SK-N-SH treated with all-trans-retinoic acid at 6 μM for 48 hours (cell line): ENCODE results near the gene CSK.

ENCODE experiments used
- ATAC-seq: fragments of 200-7000 bp; cut with Tn5 transposase; 3 replicates; pipeline ENCODE4 v1.9.1; 2020; ENCODE audit warnings: mild to moderate bottlenecking, moderate library complexity
- ARNTL ChIP-seq: fragments of 450-650 bp; formaldehyde crosslinking; IDR thresholded peaks from 2 replicates; pipeline ENCODE4 v1.5.0; 2020; ENCODE audit warnings: low read depth, mild to moderate bottlenecking, moderate library complexity, borderline replicate concordance
- BACH2 ChIP-seq: fragments of 250-450 bp; sonication (Bioruptor Pico); IDR thresholded peaks from 2 replicates; pipeline ENCODE4 v1.9.0; 2021; ENCODE audit warnings: mild to moderate bottlenecking, borderline replicate concordance
- CREB5 ChIP-seq: fragments of 250-450 bp; sonication (Bioruptor Pico); IDR thresholded peaks from 2 replicates; pipeline ENCODE4 v1.5.1; 2020; ENCODE audit warnings: low read depth, mild to moderate bottlenecking, moderate library complexity
- CSDC2 ChIP-seq: fragments of 250-450 bp; sonication (Bioruptor Pico); IDR thresholded peaks from 2 replicates; pipeline ENCODE4 v1.5.0; 2020; ENCODE audit warnings: mild to moderate bottlenecking, moderate library complexity
- CSRNP3 ChIP-seq: fragments of 250-450 bp; sonication (Bioruptor Pico); IDR thresholded peaks from 2 replicates; pipeline ENCODE4 v1.5.1; 2021; ENCODE audit warnings: mild to moderate bottlenecking, moderate library complexity
- ESRRG ChIP-seq: fragments of 250-450 bp; sonication (Bioruptor Pico); IDR thresholded peaks from 2 replicates; pipeline ENCODE4 v1.6.1; 2021; ENCODE audit warnings: mild to moderate bottlenecking
- GLIS3 ChIP-seq: fragments of 250-450 bp; sonication (Bioruptor Pico); IDR thresholded peaks from 2 replicates; pipeline ENCODE4 v1.5.0; 2020; ENCODE audit warnings: mild to moderate bottlenecking, moderate library complexity
- ISL1 ChIP-seq: fragments of 250-450 bp; sonication (Bioruptor Pico); IDR thresholded peaks from 2 replicates; pipeline ENCODE4 v2.1.2; 2022; ENCODE audit warnings: mild to moderate bottlenecking, moderate library complexity
- OSR1 ChIP-seq: fragments of 250-450 bp; sonication (Bioruptor Pico); IDR thresholded peaks from 2 replicates; pipeline ENCODE4 v1.8.0; 2022; ENCODE audit warnings: moderate library complexity, mild to moderate bottlenecking, inconsistent platforms
- PATZ1 ChIP-seq: fragments of 250-450 bp; sonication (Bioruptor Pico); IDR thresholded peaks from 2 replicates; pipeline ENCODE4 v1.8.0; 2020; ENCODE audit warnings: mild to moderate bottlenecking, moderate library complexity, borderline replicate concordance
- POU6F1 ChIP-seq: fragments of 250-450 bp; sonication (Bioruptor Pico); IDR thresholded peaks from 2 replicates; pipeline ENCODE4 v1.8.0; 2021; ENCODE audit warnings: low read depth, mild to moderate bottlenecking, moderate library complexity, borderline replicate concordance
- PPARA ChIP-seq: fragments of 250-450 bp; sonication (Bioruptor Pico); IDR thresholded peaks from 2 replicates; pipeline ENCODE4 v1.5.0; 2020; ENCODE audit warnings: mild to moderate bottlenecking, borderline replicate concordance
- RARB ChIP-seq: fragments of 250-450 bp; sonication (Bioruptor Pico); IDR thresholded peaks from 2 replicates; pipeline ENCODE4 v1.8.0; 2021; ENCODE audit warnings: mild to moderate bottlenecking, moderate library complexity
- SNAI2 ChIP-seq: fragments of 250-450 bp; sonication (Bioruptor Pico); IDR thresholded peaks from 2 replicates; pipeline ENCODE4 v1.5.0; 2020; ENCODE audit warnings: mild to moderate bottlenecking, moderate library complexity
- TCF4 ChIP-seq: fragments of 250-450 bp; sonication (Bioruptor Pico); IDR thresholded peaks from 2 replicates; pipeline ENCODE4 v1.8.0; 2021; ENCODE audit warnings: mild to moderate bottlenecking, moderate library complexity, borderline replicate concordance
- TOX ChIP-seq: fragments of 250-450 bp; sonication (Bioruptor Pico); IDR thresholded peaks from 2 replicates; pipeline ENCODE4 v1.8.0; 2021; ENCODE audit warnings: mild to moderate bottlenecking, moderate library complexity, borderline replicate concordance
- TSHZ2 ChIP-seq: fragments of 250-450 bp; sonication (Bioruptor Pico); IDR thresholded peaks from 2 replicates; pipeline ENCODE4 v1.5.0; 2020; ENCODE audit warnings: mild to moderate bottlenecking, moderate library complexity
- ZC3H10 ChIP-seq: fragments of 250-450 bp; sonication (Bioruptor Pico); IDR thresholded peaks from 2 replicates; pipeline ENCODE4 v1.5.1; 2021; ENCODE audit warnings: mild to moderate bottlenecking, moderate library complexity
- ZFP3 ChIP-seq: fragments of 250-450 bp; sonication (Bioruptor Pico); IDR thresholded peaks from 2 replicates; pipeline ENCODE4 v1.5.0; 2020; ENCODE audit warnings: mild to moderate bottlenecking, moderate library complexity
- ZFP30 ChIP-seq: fragments of 450-650 bp; formaldehyde crosslinking; IDR thresholded peaks from 2 replicates; pipeline ENCODE4 v1.5.0; 2022; ENCODE audit warnings: mild to moderate bottlenecking, moderate library complexity
- ZNF565 ChIP-seq: fragments of 450-650 bp; formaldehyde crosslinking; conservative IDR thresholded peaks from 2 replicates; pipeline ENCODE4 v1.5.0; 2020; ENCODE audit warnings: low read depth, mild to moderate bottlenecking, moderate library complexity
- ZNF70 ChIP-seq: fragments of 450-650 bp; formaldehyde crosslinking; IDR thresholded peaks from 2 replicates; pipeline ENCODE4 v1.5.0; 2020; ENCODE audit warnings: mild to moderate bottlenecking, moderate library complexity
- ZNF8 ChIP-seq: fragments of 450-650 bp; formaldehyde crosslinking; IDR thresholded peaks from 2 replicates; pipeline ENCODE4 v1.5.0; 2020; ENCODE audit warnings: mild to moderate bottlenecking, moderate library complexity

CSK gene

GRCh38 chr15:74808840-74809229 lies 27.0 kb downstream of the CSK start:
- peak; percentile 19 for ATAC-seq
- no peak for TF ChIP-seq CSRNP3 (CRISPR knock-in tag)
- no peak for TF ChIP-seq TCF4
- TF ChIP-seq TSHZ2 (CRISPR knock-in tag), result no peak
- TF ChIP-seq ZFP3 (CRISPR knock-in tag), result no peak
- no peak for TF ChIP-seq ESRRG (CRISPR knock-in tag)
- TF ChIP-seq OSR1 (CRISPR knock-in tag), result no peak
- no peak for TF ChIP-seq ZNF565
- TF ChIP-seq GLIS3, result no peak
- no peak for TF ChIP-seq PATZ1 (CRISPR knock-in tag)
- TF ChIP-seq BACH2, result no peak
- no peak for TF ChIP-seq RARB
- TF ChIP-seq ZFP30 (CRISPR knock-in tag), result no peak
- TF ChIP-seq ZNF70 (CRISPR knock-in tag), result no peak
- no peak for TF ChIP-seq ZNF8 (CRISPR knock-in tag)

- TF ChIP-seq ISL1 (CRISPR knock-in tag), result no peak
- ATAC-seq, result no peak; the same call in 2 of the 3 replicates
Measured at GRCh38 chr15:74809242-74809641, 27.4 kb downstream of the CSK start.

GRCh38 chr15:74809956-74810355 lies 28.1 kb downstream of the CSK start:
- ATAC-seq, result 0 out of 3 replicates have a peak, but pooled peaks have one; percentile 22
- TF ChIP-seq OSR1 (CRISPR knock-in tag), result no peak

GRCh38 chr15:74812533-74812932 lies 30.7 kb downstream of the CSK start, which contains the start of gene LMAN1L:
LMAN1L (plus strand) TSS chr15:74812835; CDS start chr15:74812855, 20 bp downstream.
- TF ChIP-seq TOX (CRISPR knock-in tag), result no peak
- no peak for TF ChIP-seq GLIS3
- no peak for TF ChIP-seq TCF4
- TF ChIP-seq ARNTL (CRISPR knock-in tag), result no peak
- no peak for TF ChIP-seq ESRRG (CRISPR knock-in tag)
- TF ChIP-seq SNAI2 (CRISPR knock-in tag), result no peak
- TF ChIP-seq POU6F1 (CRISPR knock-in tag), result no peak
- no peak for TF ChIP-seq OSR1 (CRISPR knock-in tag)
- TF ChIP-seq CSRNP3 (CRISPR knock-in tag), result no peak
- no peak for TF ChIP-seq PPARA (CRISPR knock-in tag)
- no peak for TF ChIP-seq ZFP30 (CRISPR knock-in tag)
- TF ChIP-seq RARB, result no peak
- TF ChIP-seq CSDC2, result no peak
- no peak for TF ChIP-seq TSHZ2 (CRISPR knock-in tag)
- TF ChIP-seq ISL1 (CRISPR knock-in tag), result no peak
- no peak for TF ChIP-seq BACH2
- no peak for TF ChIP-seq ZC3H10 (CRISPR knock-in tag)
- no peak for TF ChIP-seq CREB5 (CRISPR knock-in tag)
- TF ChIP-seq ZNF565, result no peak
- TF ChIP-seq ZNF8 (CRISPR knock-in tag), result no peak
- ATAC-seq, result no peak
